HG03460 (cell line): Measurements from ENCODE around the gene TMC8.

ENCODE experiments used
- ATAC-seq: cut with Tn5 transposase; IDR thresholded peaks from one replicate; pipeline ENCODE4 v1.9.1; 2021; ENCODE audit not compliant: unreplicated experiment

Gene TMC8

DNA sequence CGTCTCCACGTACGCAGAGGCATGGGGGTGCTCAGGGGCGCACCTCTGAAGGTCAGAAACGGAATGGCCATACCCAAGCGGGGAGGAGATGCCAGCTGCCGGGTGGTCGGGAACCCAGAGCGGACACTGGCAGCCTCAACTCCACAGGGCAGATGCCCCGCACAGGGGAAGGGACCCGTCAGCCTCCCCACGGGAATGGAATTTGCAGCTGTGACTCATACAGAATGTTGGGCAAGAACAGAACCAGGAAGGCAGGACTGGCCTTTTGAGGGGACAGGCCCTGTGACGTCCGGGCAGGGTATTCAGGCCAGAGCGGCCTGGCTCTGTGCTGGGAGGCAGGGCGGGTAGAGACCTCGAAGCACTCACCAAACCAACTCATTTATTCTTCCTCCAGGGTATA, 48.8 kb downstream of the TMC8 start:
- no peak for ATAC-seq

DNA sequence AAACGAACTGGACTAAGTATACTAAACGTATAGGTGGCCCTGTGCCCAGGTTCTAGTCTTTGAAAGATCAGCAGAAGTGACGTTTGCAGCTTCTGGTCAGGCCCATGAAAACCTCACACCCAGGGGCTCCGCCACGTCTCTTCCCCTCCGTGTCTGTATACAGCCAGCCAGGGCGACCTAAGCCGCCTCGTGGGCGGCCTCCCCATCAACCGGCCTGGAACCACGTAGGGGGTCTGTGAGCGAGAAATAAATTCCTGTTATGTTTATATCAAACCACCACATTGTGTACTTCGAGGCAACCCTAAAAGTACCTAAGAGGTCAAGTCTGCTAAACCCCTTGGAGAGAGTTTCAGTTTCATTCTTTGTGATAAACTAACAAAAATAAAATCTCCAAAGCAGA, 49.5 kb downstream of the TMC8 start:
- ATAC-seq, result no peak

DNA sequence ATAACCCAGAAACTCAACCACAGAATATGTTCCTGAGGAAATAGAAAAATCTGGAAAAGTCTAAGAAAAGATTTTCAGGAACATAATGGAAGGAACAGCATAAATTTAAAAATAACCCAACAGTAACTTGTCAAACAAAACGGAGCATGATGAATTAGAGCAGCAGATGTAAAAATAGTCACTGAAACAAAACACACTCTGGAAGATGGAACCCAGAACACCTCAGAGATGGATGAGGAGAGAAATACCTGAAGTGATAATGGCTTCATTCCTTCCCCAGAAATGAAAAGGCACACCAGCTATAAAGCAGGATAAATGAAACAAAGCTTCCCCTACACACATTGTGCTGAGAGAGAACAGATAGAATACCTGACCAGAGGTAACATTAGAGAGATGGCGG, 49.9 kb downstream of the TMC8 start:
- no peak for ATAC-seq

DNA sequence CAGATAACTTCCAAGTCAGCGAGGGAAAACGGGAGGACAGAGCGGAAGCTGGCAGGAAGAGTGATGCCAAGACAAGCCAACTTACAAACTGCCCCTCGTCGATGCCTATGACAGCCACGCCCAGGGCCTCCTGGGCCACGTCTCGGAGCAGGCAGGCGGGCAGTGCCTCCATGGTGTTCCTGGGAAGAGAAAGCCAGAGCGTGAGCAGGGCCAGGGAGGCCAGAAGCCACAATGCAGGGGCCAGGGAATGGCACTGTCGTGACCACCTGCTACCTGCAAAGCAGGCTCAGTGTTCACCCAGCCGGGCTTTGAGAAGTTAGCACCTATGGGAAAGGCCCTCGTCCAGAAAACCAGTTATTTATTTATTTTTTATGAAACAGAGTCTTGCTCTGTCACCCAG, 51.9 kb downstream of the TMC8 start:
- no peak for ATAC-seq

DNA sequence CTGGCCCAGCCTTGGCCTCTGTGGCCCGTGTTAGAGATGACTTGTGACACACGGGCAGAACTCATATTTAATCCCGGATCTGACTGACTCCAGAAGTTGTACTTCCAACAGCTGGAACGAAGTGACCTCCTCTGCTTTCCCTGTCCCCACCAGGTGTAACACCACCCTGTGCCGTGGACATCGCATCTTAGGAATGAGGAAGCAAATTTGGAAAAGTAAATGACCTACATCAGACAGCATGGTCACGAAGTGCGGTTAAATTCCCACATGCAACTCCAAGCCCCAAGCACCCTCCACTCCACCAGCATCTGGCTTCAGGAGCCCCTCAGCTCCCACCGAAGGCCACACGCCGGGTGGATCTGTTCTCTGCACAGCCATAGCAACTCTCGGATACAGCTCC, 53.3 kb downstream of the TMC8 start:
- ATAC-seq, result no peak

DNA sequence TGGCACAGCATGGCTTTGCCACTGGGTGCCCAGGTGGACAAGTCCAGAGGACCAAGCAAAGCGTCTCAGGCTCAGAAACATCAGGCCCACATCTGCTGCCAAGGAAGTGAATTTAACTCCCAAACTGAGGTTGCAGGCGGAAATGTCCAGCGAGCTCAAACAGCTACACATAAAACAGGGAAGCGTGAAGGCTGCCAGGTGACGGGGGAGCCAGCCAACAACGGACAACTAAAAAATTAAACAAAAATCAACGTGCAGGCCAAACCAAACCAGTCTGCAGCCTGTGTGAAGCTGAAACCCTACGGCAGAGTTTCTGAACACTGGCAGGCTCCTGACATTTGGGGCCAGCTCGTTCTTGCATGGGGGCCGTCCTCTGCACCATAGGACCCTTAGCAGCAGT, 53.8 kb downstream of the TMC8 start:
- ATAC-seq, result no peak

DNA sequence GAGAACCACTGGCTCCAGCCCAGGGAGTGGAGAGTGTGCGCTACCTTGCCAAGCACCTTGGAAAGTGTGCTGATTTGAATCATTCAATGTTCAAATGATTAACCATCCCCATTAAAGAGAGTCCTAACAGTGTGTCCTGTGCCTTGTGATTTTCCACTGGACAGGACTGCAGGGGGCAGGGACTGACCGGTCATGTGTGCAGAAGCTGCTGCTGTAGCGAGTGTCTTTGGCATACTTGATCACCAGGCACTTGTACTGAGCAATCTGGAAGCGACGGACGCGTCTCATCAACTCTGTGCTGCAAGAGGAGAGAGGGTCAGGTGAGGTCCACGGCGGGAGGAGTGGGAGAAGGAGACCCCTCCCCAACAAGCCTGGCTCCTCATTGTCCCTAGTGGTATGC, 54.3 kb downstream of the TMC8 start:
- no peak for ATAC-seq

DNA sequence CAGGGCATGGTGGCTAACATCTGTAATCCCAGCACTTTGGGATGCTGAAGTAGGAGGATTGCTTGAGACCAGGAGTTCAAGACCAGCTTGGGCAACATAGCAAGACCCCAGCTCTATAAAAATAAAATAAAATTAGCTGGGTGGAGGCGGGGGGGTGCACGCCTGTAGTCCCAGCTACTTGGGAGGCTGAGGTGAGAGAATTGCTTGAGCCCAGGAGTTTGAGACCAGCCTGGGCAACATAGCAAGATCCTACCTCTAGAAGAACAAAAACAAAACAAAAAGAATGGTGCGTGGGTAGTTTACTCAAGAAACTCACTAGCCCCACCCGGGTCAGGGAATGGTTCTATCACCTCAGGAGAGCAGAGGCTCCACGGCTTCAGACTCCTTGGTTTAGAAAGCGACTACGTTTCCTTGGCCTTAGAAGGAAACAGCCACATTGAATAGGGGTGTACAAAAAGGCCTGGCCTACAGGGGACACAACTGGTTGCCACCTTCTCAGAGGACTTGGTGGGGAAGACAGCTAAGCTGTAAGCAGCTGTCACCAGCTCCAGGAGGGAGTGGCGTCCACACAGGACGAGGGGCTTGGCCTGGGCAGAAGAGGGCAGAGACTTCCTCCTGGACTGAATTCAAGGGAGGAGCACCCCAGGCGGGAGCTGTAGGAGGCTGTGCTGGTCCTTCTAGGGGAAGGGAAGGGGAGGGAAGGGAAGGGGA, 55.6 kb downstream of the TMC8 start:
- ATAC-seq, result no peak

DNA sequence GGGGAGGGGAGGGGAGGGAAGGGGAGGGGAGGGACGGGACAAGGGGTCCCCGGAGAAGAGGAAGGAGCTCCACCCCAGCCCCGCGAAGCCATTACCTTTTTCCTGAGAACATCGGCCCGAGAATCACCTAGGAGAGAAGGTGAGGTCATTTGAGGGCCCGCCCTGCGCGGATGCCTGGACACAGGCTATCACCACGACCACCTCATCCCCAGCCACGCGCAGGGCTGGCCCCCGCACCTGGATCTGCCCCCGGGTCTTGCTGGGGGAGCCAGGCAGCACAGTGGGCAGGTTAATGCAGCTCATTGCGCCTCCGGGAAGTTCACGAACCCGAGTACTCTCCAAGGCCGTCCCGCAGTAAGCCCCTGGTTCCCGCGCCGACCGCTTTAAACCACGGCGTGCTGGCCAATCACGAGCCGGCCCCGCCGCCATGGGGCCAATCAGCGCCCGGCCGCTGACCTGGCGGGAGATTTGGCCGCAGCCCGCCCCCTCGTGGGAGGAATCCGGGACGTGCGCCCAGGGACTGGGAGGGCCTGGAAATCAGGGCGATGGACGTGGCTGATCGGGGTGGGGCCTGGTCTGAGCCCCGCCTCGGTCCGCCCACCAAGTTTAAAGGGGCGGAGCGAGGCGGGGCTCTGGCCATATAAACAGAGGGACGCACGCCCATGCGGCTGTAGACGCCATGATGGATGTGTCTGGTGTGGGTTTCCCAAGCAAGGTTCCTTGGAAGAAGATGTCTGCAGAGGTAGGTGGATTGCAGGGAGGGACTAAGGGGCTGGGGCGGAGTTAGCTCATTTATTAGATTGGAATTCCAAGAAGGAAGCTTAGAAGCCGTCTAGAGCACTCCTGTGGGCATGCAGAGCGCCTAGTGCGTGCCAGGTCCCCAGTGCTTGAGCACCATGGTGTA, 56.4 kb downstream of the TMC8 start, which contains the start of the genes AFMID and TK1:
TSS of gene AFMID (plus strand) at position 671 of the 904 bp plus-strand sequence. CDS start at position 680, 9 bp downstream.
TSS of gene TK1 (minus strand) at position 361 of the 904 bp plus-strand sequence. CDS start at position 303, 58 bp downstream.
- ATAC-seq, result peak; percentile 91
